HG02642 (cell line): ENCODE results near the gene ZNF564.
A peak's percentile ranks its signal among the peaks of the same experiment; 100 is the strongest.
"Not testable (repeated sequence)": the region's sequence is repeated elsewhere in the genome, so short reads cannot be mapped to it uniquely, and the experiment has no call there.

ENCODE experiments used
- ATAC-seq: cut with Tn5 transposase; IDR thresholded peaks from one replicate; pipeline ENCODE4 v1.9.1; 2021; ENCODE audit warnings: mild to moderate bottlenecking; ENCODE audit not compliant: unreplicated experiment, poor library complexity

Gene ZNF564

GRCh38 chr19:12551060-12551832, at the start of gene ZNF564:
Gene ZNF564, minus strand, starts transcription at chr19:12551482. Its CDS starts 150 bp downstream, at chr19:12551332.
- ATAC-seq, result peak; percentile 98

DNA sequence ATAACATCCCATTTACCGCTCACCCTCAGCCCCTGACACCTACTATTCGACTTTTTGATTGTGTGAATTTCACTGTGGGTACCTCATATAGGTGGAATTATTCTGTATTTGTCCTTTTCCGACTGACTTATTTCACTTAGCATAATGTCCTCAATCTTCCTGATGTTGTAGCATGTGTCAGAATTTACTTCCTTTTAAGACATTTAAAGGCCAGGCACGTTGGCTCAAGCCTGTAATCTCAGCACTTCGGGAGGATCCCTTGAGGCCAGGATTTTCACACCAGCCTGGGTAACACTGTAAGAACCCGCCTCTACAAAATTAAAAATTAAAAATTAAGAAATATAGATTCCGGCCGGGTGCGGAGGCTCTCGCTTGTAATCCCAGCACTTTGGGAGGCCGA, 46.3 kb upstream of the ZNF564 start:
- ATAC-seq, result no peak

GRCh38 chr19:12596927-12597548, 45.8 kb upstream of the ZNF564 start:
- ATAC-seq, result no peak

DNA sequence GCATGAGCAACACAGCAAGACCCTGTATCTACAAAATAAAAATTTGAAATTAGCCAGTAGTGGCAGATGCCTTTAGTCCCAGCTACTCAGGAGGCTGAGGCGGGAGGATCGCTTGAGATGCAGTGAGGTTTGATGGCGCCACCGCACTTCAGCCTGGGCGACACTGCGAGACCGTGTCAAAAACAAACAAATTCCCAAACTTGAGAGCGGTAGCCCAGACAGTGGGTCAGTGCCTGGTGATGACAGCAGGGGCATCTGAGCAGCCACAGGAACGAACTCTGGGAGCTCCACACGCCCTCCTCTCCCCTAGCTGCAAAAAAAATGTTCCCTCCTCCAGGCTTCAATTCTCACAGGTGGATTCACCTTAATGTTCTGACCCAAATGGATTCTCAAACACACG, 45.2 kb upstream of the ZNF564 start:
- ATAC-seq, result no peak

DNA sequence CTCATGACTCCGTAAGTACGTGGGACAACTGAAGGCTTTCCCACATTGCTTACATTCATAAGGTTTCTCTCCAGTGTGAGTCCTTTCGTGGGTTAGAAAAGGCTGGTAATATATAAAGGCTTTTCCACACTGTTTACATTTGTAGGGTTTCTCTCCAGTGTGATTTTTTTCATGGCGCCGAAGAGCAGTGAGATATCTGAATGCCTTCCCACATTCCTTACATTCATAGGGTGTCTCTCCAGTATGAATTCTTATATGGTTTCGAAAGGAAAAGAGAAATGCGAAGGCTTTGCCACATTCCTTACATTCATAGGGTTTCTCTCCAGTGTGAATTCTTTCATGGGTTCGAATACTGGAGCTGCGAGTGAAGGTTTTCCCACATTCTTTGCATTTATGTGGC, 29.8 kb upstream of the ZNF564 start:
- no peak for ATAC-seq

- no peak for ATAC-seq
Observed at GRCh38 chr19:12580180-12580694, 29.0 kb upstream of the ZNF564 start.

GRCh38 chr19:12578641-12579040, 27.4 kb upstream of the ZNF564 start:
- ATAC-seq, result no peak

- no peak for ATAC-seq
Observed at GRCh38 chr19:12574036-12574435, 22.8 kb upstream of the ZNF564 start.

GRCh38 chr19:12567951-12568350, 16.7 kb upstream of the ZNF564 start:
- ATAC-seq, result no peak

DNA sequence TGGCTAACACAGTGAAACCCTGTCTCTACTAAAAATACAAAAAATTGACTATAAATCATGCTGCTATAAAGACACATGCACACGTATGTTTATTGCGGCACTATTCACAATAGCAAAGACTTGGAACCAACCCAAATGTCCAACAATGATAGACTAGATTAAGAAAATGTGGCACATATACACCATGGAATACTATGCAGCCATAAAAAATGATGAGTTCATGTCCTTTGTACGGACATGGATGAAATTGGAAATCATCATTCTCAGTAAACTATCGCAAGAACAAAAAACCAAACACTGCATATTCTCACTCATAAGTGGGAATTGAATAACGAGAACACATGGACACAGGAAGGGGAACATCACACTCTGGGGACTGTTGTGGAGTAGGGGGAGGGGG, 15.1 kb upstream of the ZNF564 start:
- not testable (repeated sequence) for ATAC-seq

DNA sequence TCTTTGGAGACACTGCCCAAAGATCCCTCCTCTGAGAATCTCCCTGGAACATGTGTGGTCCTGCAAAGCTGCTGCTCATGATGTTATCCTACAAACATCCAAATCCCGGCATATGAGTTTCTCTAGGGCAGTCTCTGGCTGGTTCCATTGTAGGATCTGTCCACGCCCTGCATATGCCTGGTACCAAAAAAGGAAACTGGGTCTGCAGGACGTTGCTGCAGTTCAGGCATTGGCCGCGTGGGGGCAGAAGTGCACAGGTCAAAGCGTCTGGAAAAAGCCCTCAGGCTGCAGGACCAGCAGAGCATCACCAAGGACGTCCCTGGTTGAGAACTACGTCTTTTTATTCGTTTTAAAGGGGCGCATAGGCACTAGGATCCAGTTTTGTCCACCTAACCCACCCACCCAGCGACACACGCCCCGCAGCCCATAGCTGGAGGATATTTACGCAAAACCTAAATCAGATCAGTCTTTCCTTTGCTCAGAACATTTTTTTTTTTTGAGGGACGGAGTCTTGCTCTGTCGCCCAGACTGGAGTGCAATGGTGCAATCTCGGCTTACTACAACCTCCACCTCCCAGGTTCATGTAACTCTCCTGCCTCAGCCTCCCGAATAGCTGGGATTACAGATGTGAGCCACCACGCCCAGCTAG, 12.9 kb upstream of the ZNF564 start:
- peak; percentile 60 for ATAC-seq

- ATAC-seq, result no peak
Observed at GRCh38 chr19:12555456-12555930, 4.2 kb upstream of the ZNF564 start.

- no peak for ATAC-seq
Observed at GRCh38 chr19:12546903-12547302, 4.4 kb downstream of the ZNF564 start.

DNA sequence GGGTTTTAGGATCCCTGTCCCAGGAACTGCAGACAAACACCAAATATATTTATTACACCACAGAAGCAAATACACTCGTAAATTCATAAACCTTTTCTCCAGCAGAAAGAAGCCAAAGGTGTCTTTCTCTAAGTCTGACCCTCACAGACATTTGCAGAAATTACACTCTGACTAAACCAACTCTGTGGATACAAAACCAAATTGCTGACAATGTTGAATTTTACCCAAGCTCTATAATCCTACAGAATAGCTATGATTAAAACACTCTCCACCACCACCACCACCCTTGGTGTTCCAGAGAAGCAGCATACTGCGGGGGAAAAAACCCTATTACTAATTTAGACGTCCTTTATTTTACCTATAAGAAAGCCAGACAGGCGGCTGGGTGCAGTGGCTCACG, 5.2 kb downstream of the ZNF564 start:
- ATAC-seq, result no peak

- ATAC-seq, result no peak
Observed at GRCh38 chr19:12545267-12545666, 6.0 kb downstream of the ZNF564 start.

DNA sequence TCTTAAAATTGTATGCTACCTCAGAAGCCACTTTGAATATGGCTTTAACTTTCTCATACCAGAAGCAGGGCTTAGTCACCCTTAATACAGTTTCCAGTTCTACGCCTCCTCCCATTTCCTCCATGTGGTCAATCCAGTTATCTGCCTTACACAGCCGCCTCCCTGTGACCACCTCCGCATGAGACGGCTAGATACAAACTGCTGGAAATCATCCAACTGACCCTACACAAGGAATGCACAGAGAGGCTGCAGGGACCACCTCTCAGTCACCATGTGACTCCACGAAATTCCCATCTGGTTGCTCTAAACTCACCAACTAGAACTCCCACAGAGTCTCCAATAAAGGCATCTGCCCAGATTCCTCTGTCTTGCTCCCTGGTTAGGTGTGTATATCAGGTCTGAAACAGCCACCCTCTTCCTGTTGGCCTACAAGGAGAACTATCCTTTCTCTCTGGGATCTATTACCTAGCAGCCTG, 6.8 kb downstream of the ZNF564 start:
- no peak for ATAC-seq

DNA sequence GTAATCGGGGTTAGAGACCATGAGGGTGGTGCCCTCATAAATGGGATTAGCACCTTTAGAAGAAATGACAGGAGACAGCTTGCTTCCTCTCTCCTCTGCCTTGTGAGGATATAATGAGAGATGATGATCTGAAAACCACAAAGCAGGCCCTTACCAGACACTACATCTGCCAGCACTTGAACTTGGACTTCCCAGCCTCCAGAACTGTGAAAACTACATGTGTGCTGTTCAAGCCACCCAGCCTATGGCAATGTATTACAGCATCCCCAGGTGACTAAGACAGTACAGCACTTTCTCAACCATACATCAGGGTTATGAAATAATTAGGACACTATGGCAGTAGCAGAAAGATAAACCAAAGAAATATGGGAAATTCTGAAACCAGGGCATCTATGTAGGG, 7.4 kb downstream of the ZNF564 start:
- ATAC-seq, result no peak

DNA sequence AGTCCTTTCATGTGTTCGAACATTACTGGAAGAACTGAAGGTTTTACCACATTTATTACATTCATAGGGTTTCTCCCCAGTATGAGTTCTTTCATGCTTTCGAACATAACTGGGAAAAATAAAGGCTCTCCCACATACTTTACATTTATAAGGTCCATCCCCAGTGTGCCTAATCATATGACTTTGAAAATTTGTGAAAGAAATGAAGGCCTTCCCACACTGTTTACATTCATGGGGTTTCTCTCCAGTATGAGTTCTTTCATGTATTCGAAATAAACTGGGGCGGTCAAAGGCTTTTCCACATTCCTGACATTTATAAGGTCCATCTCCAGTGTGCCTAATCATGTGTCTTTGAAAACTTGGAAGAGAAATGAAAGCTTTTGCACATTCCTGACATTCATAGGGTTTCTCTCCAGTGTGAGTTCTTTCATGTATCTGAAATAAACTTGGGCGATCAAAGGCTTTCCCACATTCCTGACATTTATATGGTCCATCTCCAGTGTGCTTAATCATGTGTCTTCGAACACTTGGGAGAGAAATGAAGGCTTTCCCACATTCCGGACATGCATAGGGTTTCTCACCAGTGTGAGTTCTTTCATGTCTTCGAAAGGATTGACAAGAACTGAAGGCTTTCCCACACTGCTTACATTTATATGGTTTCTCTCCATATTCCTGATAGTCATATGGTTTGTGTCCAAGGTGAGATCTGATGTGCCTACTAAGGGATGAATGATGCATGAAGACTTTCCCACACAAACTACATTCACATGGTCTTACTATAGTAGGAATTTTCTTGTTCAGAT, 24.0 kb downstream of the ZNF564 start:
- ATAC-seq, result no peak

GRCh38 chr19:12526542-12526941, 24.7 kb downstream of the ZNF564 start:
- ATAC-seq, result no peak

DNA sequence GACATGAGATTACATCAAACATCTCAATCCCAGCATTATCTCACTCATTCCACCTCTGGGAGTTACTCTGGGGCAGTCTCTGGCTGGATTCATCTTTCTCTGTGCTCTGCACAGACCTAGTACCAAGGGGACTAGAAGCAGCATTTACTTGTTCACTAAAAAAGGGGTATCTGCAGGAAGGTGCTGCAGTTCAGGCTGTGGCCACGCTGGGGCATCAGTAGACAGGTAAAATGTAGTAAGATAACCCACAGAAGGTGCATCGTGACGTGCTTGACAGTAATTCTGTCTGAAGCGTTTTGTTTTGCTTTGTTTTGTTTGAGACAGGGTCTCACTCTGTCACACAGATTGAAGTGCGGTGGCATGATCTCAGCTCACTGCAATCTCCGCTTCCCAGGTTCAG, 29.3 kb downstream of the ZNF564 start:
- no peak for ATAC-seq
